NAMALWA (cell line): Measurements from ENCODE around the gene TBRG4.
A peak's percentile ranks its signal among the peaks of the same experiment; 100 is the strongest.

Experiments
- DNase-seq: peaks from one replicate; pipeline ENCODE4 v3.0.0-alpha.2; 2015; ENCODE audit warnings: low spot score

The TBRG4 gene

GRCh38 chr7:45089341-45089891, 22.1 kb downstream of the TBRG4 start:
- peak; percentile 33 for DNase-seq

- DNase-seq, result no peak
These were observed 22.6 kb downstream of the TBRG4 start, which contains the start of gene NACAD for GRCh38 chr7:45088821-45089340. NACAD (minus strand) TSS chr7:45088969; CDS start chr7:45088894, 75 bp downstream.

GRCh38 chr7:45088146-45088701, 23.3 kb downstream of the TBRG4 start:
- DNase-seq, result no peak

- DNase-seq, result no peak
These were observed 24.0 kb downstream of the TBRG4 start for GRCh38 chr7:45087301-45088145.

- no peak for DNase-seq
These were observed 25.0 kb downstream of the TBRG4 start for GRCh38 chr7:45086331-45087065.

- no peak for DNase-seq
These were observed 25.8 kb downstream of the TBRG4 start for GRCh38 chr7:45085619-45086200.

- DNase-seq, result no peak
These were observed 26.4 kb downstream of the TBRG4 start for GRCh38 chr7:45084901-45085618.

- DNase-seq, result no peak
These were observed 27.2 kb downstream of the TBRG4 start for GRCh38 chr7:45084336-45084735.

- DNase-seq, result no peak
These were observed 28.6 kb downstream of the TBRG4 start for GRCh38 chr7:45082831-45083331.

- DNase-seq, result no peak
These were observed 29.3 kb downstream of the TBRG4 start for GRCh38 chr7:45082031-45082830.

GRCh38 chr7:45081670-45081974, 29.9 kb downstream of the TBRG4 start:
- no peak for DNase-seq

- DNase-seq, result no peak
These were observed 30.4 kb downstream of the TBRG4 start for GRCh38 chr7:45080958-45081669.

GRCh38 chr7:45080265-45080957, 31.1 kb downstream of the TBRG4 start:
- DNase-seq, result peak; percentile 32

- no peak for DNase-seq
These were observed 33.3 kb downstream of the TBRG4 start for GRCh38 chr7:45078125-45078681.

- DNase-seq, result no peak
These were observed 33.9 kb downstream of the TBRG4 start for GRCh38 chr7:45077579-45077978.

GRCh38 chr7:45076946-45077345, 34.6 kb downstream of the TBRG4 start:
- no peak for DNase-seq

GRCh38 chr7:45075871-45076796, 35.4 kb downstream of the TBRG4 start:
- DNase-seq, result no peak

- DNase-seq, result no peak
These were observed 36.2 kb downstream of the TBRG4 start for GRCh38 chr7:45075355-45075644.
